SK-N-SH (cell line): ENCODE results near the gene TMA16. TPM values are rescaled to one million over a fixed set of nuclear protein-coding genes. Genes with fewer than 3 reads are reported as not detected.

Experiments
- CTCF ChIA-PET: fragments of 300-600, 350-600 bp; formaldehyde crosslinking; extraction: SDS; loops from one replicate; lab custom pipeline; 2021; lab: Yijun Ruan, JAX
- POLR2A ChIA-PET: fragments of 350-600 bp; sonication (Branson Sonifier 250); formaldehyde crosslinking; extraction: SDS; loops from one replicate; lab custom pipeline; 2020; ENCODE audit warnings: antibody characterized with exemption, inconsistent platforms; lab: Yijun Ruan, JAX
- DNase-seq: peaks from one replicate; pipeline ENCODE4 v3.0.0; 2012
- H2AFZ ChIP-seq: fragments of 200-600 bp; sonication (generic); 2 replicates; pipeline ENCODE4 v1.8.1; 2016; ENCODE audit warnings: antibody characterized with exemption, mild to moderate bottlenecking, low read depth
- H3F3A ChIP-seq: fragments of 200-600 bp; sonication (generic); replicated peaks from 2 replicates; pipeline ENCODE3; 2016; ENCODE audit warnings: antibody characterized with exemption, mild to moderate bottlenecking; ENCODE audit not compliant: insufficient read depth
- H3K27ac ChIP-seq, 2 experiments: fragments of 200-500 bp in 1 of 2; fragments of 200-600 bp in 1 of 2; sonication (Bioruptor generic) in 1 of 2; sonication (generic), shearing (Covaris generic) in 1 of 2; 2 replicates each; pipeline versions ENCODE4 v1.5.1 to v1.6.1; 2014 to 2016; ENCODE audit warnings: low read depth in 2 of 2, inconsistent platforms in 1 of 2, low read length in 1 of 2, mild to moderate bottlenecking in 1 of 2, mixed read lengths in 1 of 2
- H3K27me3 ChIP-seq: fragments of 200-600 bp; sonication (generic), shearing (Covaris generic); 2 replicates; pipeline ENCODE4 v1.6.1; 2016; ENCODE audit warnings: mixed run types; ENCODE audit not compliant: insufficient read depth
- H3K36me3 ChIP-seq, 2 experiments: fragments of 200-500 bp in 1 of 2; fragments of 200-600 bp in 1 of 2; sonication (Bioruptor generic) in 1 of 2; sonication (generic) in 1 of 2; replicated peaks in 1 of 2; 2 replicates each; pipeline versions ENCODE3 to v1.5.1; 2014 to 2016; ENCODE audit warnings: low read length in 1 of 2, mild to moderate bottlenecking in 1 of 2; ENCODE audit not compliant: insufficient read depth in 2 of 2, control insufficient read depth in 1 of 2
- H3K4me1 ChIP-seq, 2 experiments: fragments of 200-500 bp in 1 of 2; fragments of 200-600 bp in 1 of 2; sonication (Bioruptor generic) in 1 of 2; sonication (generic), shearing (Covaris generic) in 1 of 2; 2 replicates each; pipeline versions ENCODE4 v1.5.1 to v1.6.1; 2014 to 2016; ENCODE audit warnings: low read depth in 1 of 2, low read length in 1 of 2, mixed run types in 1 of 2; ENCODE audit not compliant: insufficient read depth in 2 of 2, control insufficient read depth in 1 of 2
- H3K4me2 ChIP-seq: fragments of 200-600 bp; sonication (generic), shearing (Covaris generic); 2 replicates; pipeline ENCODE4 v1.6.1; 2017; ENCODE audit warnings: mixed run types
- H3K4me3 ChIP-seq, 2 experiments: fragments of 200-500 bp in 1 of 2; fragments of 200-600 bp in 1 of 2; sonication (Bioruptor generic) in 1 of 2; sonication (generic), shearing (Covaris generic) in 1 of 2; 2 replicates each; pipeline versions ENCODE4 v1.5.1 to v1.8.1; 2014 to 2016; ENCODE audit warnings: low read depth in 2 of 2, inconsistent platforms in 1 of 2, low read length in 1 of 2, mild to moderate bottlenecking in 1 of 2, mixed read lengths in 1 of 2, moderate library complexity in 1 of 2
- H3K79me2 ChIP-seq: fragments of 200-600 bp; sonication (generic); 2 replicates; pipeline ENCODE4 v1.8.1; 2017; ENCODE audit warnings: mild to moderate bottlenecking; ENCODE audit not compliant: insufficient read depth
- H3K9ac ChIP-seq: fragments of 200-600 bp; sonication (generic); 2 replicates; pipeline ENCODE4 v1.6.1; 2017; ENCODE audit warnings: mixed run types
- H3K9me2 ChIP-seq: fragments of 200-600 bp; sonication (generic); 2 replicates; pipeline ENCODE4 v1.6.1; 2017; ENCODE audit warnings: mixed run types
- H3K9me3 ChIP-seq: fragments of 200-600 bp; sonication (generic); 2 replicates; pipeline ENCODE4 v1.6.1; 2017; ENCODE audit warnings: mixed run types, mild to moderate bottlenecking, moderate library complexity
- H4K20me1 ChIP-seq: fragments of 200-600 bp; sonication (generic); 2 replicates; pipeline ENCODE4 v1.6.1; 2017; ENCODE audit warnings: mild to moderate bottlenecking, mixed run types; ENCODE audit not compliant: insufficient read depth
- ELF1 ChIP-seq: IDR thresholded peaks from 2 replicates; pipeline ENCODE4 v1.4.0; 2012
- EP300 ChIP-seq, 2 experiments: IDR thresholded peaks; 2 replicates each; pipeline versions ENCODE4 v1.4.0 to v1.6.1; 2012; ENCODE audit warnings: borderline replicate concordance in 1 of 2, low read depth in 1 of 2, low read length in 1 of 2
- FOXM1 ChIP-seq: IDR thresholded peaks from 2 replicates; pipeline ENCODE4 v1.4.0; 2012; ENCODE audit warnings: low read depth, mild to moderate bottlenecking
- IRF3 ChIP-seq: fragments of 150-350 bp; IDR thresholded peaks from 2 replicates; pipeline ENCODE4 v1.6.1; 2016; ENCODE audit warnings: mild to moderate bottlenecking, low read depth, low read length
- MAX ChIP-seq: IDR thresholded peaks from 2 replicates; pipeline ENCODE4 v1.4.0; 2012; ENCODE audit warnings: low read depth
- MXI1 ChIP-seq: IDR thresholded peaks from 2 replicates; pipeline ENCODE4 v1.6.1; 2012; ENCODE audit warnings: mild to moderate bottlenecking, low read depth, low read length, improper control_type of control experiment
- NFIC ChIP-seq: IDR thresholded peaks from 2 replicates; pipeline ENCODE4 v1.4.0; 2012; ENCODE audit warnings: borderline replicate concordance
- NRF1 ChIP-seq: IDR thresholded peaks from 2 replicates; pipeline ENCODE4 v1.6.1; 2012; ENCODE audit warnings: low read depth, mild to moderate bottlenecking, low read length
- POLR2AphosphoS5 ChIP-seq: IDR thresholded peaks from 2 replicates; pipeline ENCODE4 v1.6.1; 2012; ENCODE audit warnings: low read depth, low read length
- RAD21 ChIP-seq: IDR thresholded peaks from 2 replicates; pipeline ENCODE4 v1.6.1; 2012; ENCODE audit warnings: mild to moderate bottlenecking, low read length
- REST ChIP-seq: IDR thresholded peaks from 2 replicates; pipeline ENCODE4 v1.6.1; 2012; ENCODE audit warnings: mild to moderate bottlenecking, low read depth, low read length, moderate library complexity
- RXRA ChIP-seq: IDR thresholded peaks from 2 replicates; pipeline ENCODE4 v1.4.0; 2012; ENCODE audit warnings: low read depth, mild to moderate bottlenecking, borderline replicate concordance
- TAF1 ChIP-seq: IDR thresholded peaks from 2 replicates; pipeline ENCODE4 v1.6.1; 2012; ENCODE audit warnings: low read depth, mild to moderate bottlenecking, low read length, moderate library complexity, borderline replicate concordance
- TCF12 ChIP-seq: IDR thresholded peaks from 2 replicates; pipeline ENCODE4 v1.4.0; 2012
- WGBS: methylation state at CpG from one replicate; pipeline ENCODE4 v1.1.6; 2017; ENCODE audit warnings: low lambda C conversion rate; 5-methylcytosine and 5-hydroxymethylcytosine counted together
- polyA plus RNA-seq, 3 experiments: library from polyadenylated mRNA; depleted of rRNA; stranded (reverse); fragments of >200 nt; gene quantifications; 2 replicates each; pipeline ENCODE4 v1.2.3, GENCODE V29; 2012
- TF ChIP-seq, protein P1 (sequence below): fragments of 200-600 bp; sonication (generic); IDR thresholded peaks from 2 replicates; pipeline ENCODE4 v1.6.1; 2017; ENCODE audit warnings: antibody characterized with exemption, mild to moderate bottlenecking, moderate library complexity

Gene TMA16
- polyA plus RNA-seq, 1 of the 3 experiments (the other 2 are of a cell fraction), result 10.0 TPM

- no peak overlapping the region for H3K4me2 ChIP-seq
- no peak for TF ChIP-seq MAX
- no peaks in the 10 kb centered on the region for H4K20me1 ChIP-seq
- CTCF ChIA-PET, result interaction anchor here (4.7 kb wide), 1 partner anchor 72 kb away, joined by 50 read pairs; no protein-coding TSS in a partner anchor
- peaks cover 38% of the 10 kb centered on the region; the same call in 1 of the 2 replicates for H3K27me3 ChIP-seq
- WGBS, result 26% methylated on average over 5 of the region's 5 CpGs
- DNase-seq, result no peak
- H3K4me3 ChIP-seq, result no peak overlapping the region
- H3K27ac ChIP-seq, result no peak overlapping the region
- POLR2A ChIA-PET, result no interaction called here
- H3K79me2 ChIP-seq, result no peaks in the 10 kb centered on the region
- no peak overlapping the region for H3K9ac ChIP-seq
- H3K36me3 ChIP-seq, result no peaks in the 10 kb centered on the region
- no peaks in the 10 kb centered on the region for H3F3A ChIP-seq
- H3K9me3 ChIP-seq, result no peaks in the 10 kb centered on the region
- H3K9me2 ChIP-seq, result no peaks in the 10 kb centered on the region
- H2AFZ ChIP-seq, result no peak overlapping the region; the same call in 1 of the 2 replicates
- no peaks in the 10 kb centered on the region for H3K4me1 ChIP-seq
Measured at GRCh38 chr4:163476761-163477438, 17.6 kb upstream of the TMA16 start.

DNA sequence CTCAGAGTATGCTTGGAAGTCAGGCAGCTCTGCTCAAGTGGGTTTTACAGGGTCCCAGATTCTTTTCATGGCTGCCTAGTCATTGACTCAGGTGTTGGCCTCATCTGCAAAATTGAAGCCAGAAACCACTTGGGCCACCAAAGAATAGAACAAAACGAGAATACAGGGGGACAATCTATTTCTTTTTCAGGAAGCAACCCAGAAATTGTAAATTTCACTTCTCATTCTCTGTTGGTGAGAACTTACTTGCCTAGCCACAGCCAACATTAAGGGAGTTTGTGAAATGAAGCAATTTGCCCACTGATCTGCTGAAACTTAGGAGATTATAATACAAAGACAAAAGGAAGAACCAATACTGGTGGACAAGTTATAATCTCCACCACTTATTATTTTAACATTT is 12.3 kb upstream of the TMA16 start:
- no peaks in the 10 kb centered on the region for H3K9me2 ChIP-seq
- H3K4me3 ChIP-seq, result no peak overlapping the region
- no peak overlapping the region for H3K4me2 ChIP-seq
- H3K27me3 ChIP-seq, result peaks cover 25% of the 10 kb centered on the region; the same call in 1 of the 2 replicates
- no peak overlapping the region for H3K27ac ChIP-seq
- H2AFZ ChIP-seq, result no peak overlapping the region
- no peaks in the 10 kb centered on the region for H3K79me2 ChIP-seq
- ChIA-PET POLR2A (no interaction called here), CTCF (interaction anchor here (1.8 to 2.2 kb wide), 2 partner anchors 66 to 69 kb away, joined by 10 to 22 read pairs; no protein-coding TSS in a partner anchor)
- H3K4me1 ChIP-seq, result no peaks in the 10 kb centered on the region
- no peak overlapping the region for H3K9ac ChIP-seq
- H3K36me3 ChIP-seq, result no peaks in the 10 kb centered on the region
- no peak for TF ChIP-seq TAF1
- no peak for TF ChIP-seq RAD21
- no peak for TF ChIP-seq RXRA
- no peak for TF ChIP-seq POLR2AphosphoS5
- no peak for TF ChIP-seq ELF1
- H4K20me1 ChIP-seq, result no peaks in the 10 kb centered on the region
- no peaks in the 10 kb centered on the region for H3F3A ChIP-seq
- no peak for DNase-seq
- no peaks in the 10 kb centered on the region for H3K9me3 ChIP-seq
- 0% methylated on average over 1 of the region's 1 CpG for WGBS

- peak overlapping the region in 1 of 2 experiments; percentile 50; a peak in 1 of 4 replicates for H3K4me3 ChIP-seq
- TF ChIP-seq MXI1 (no peak), TCF12 (no peak), REST (no peak), IRF3 (no peak), NFIC (no peak), EP300 (IDR thresholded peaks at IDR 0.05; ENCODE audit: borderline replicate concordance in 1 of 2, low read depth in 1 of 2, low read length in 1 of 2) (no peak), NRF1 (no peak), TAF1 (no peak), FOXM1 (no peak)
- TF ChIP-seq, protein P1, sequence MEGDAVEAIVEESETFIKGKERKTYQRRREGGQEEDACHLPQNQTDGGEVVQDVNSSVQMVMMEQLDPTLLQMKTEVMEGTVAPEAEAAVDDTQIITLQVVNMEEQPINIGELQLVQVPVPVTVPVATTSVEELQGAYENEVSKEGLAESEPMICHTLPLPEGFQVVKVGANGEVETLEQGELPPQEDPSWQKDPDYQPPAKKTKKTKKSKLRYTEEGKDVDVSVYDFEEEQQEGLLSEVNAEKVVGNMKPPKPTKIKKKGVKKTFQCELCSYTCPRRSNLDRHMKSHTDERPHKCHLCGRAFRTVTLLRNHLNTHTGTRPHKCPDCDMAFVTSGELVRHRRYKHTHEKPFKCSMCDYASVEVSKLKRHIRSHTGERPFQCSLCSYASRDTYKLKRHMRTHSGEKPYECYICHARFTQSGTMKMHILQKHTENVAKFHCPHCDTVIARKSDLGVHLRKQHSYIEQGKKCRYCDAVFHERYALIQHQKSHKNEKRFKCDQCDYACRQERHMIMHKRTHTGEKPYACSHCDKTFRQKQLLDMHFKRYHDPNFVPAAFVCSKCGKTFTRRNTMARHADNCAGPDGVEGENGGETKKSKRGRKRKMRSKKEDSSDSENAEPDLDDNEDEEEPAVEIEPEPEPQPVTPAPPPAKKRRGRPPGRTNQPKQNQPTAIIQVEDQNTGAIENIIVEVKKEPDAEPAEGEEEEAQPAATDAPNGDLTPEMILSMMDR, result peak; percentile 76
Measured at GRCh38 chr4:163484906-163485305, 9.6 kb upstream of the TMA16 start.

More at GRCh38 chr4:163484906-163485305, 9.6 kb upstream of the TMA16 start:
- peak; percentile 63 for DNase-seq
- under 1% methylated on average over 4 of the region's 4 CpGs for WGBS
- H3K4me2 ChIP-seq, result no peak overlapping the region
- H3K9ac ChIP-seq, result no peak overlapping the region
- ChIA-PET POLR2A (no interaction called here), CTCF (interaction anchor here (0.8 to 4.7 kb wide), 11 partner anchors 9 to 71 kb away, joined by 3 to 94 read pairs (median 5); partner anchors contain the start of gene TMA16)
- H3K9me3 ChIP-seq, result no peaks in the 10 kb centered on the region
- no peak overlapping the region for H2AFZ ChIP-seq
- no peaks in the 10 kb centered on the region for H4K20me1 ChIP-seq
- peaks cover 18% of the 10 kb centered on the region; the same call in 1 of the 2 replicates for H3K27me3 ChIP-seq
- H3F3A ChIP-seq, result no peaks in the 10 kb centered on the region
- no peak overlapping the region for H3K27ac ChIP-seq
- no peaks in the 10 kb centered on the region for H3K4me1 ChIP-seq
- no peaks in the 10 kb centered on the region for H3K36me3 ChIP-seq
- H3K79me2 ChIP-seq, result no peaks in the 10 kb centered on the region
- H3K9me2 ChIP-seq, result no peaks in the 10 kb centered on the region
